Measurements from ENCODE around the gene PLXNA2. TPM values are rescaled to one million over a fixed set of nuclear protein-coding genes. Genes with fewer than 3 reads are reported as not detected.

Gene PLXNA2
- polyA plus RNA-seq, 4 donors: 10.0 to 20.0 (median 15.1) TPM

- DNase-seq (ENCODE audit: low read depth in 4 of 4, low spot score in 2 of 4): no peak
These were observed 94.2 kb downstream of the PLXNA2 start for GRCh38 chr1:208149776-208150514.

DNA sequence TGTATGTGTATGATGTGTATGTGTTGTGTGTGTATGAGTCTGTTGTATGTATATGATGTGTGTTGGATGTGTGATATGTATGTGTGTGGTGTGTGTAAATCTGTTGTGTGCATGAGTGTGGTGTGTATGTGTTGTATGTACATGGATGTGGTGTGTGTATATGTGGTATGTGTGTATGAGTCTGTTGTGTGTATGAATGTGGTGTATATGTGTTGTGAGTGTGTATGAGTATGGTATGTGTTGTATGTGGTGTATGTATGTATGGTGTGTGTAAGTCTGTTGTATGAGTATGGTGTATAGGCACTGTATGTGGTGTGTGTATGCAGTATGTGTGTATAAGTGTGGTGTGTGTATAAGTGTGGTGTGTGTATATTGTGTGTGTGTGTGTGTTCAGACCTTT is 95.0 kb downstream of the PLXNA2 start:
- DNase-seq (ENCODE audit: low read depth in 4 of 4, low spot score in 2 of 4): no peak

GRCh38 chr1:208148380-208148779 is 95.8 kb downstream of the PLXNA2 start:
- no peak for DNase-seq (ENCODE audit: low read depth in 4 of 4, low spot score in 2 of 4)

DNA sequence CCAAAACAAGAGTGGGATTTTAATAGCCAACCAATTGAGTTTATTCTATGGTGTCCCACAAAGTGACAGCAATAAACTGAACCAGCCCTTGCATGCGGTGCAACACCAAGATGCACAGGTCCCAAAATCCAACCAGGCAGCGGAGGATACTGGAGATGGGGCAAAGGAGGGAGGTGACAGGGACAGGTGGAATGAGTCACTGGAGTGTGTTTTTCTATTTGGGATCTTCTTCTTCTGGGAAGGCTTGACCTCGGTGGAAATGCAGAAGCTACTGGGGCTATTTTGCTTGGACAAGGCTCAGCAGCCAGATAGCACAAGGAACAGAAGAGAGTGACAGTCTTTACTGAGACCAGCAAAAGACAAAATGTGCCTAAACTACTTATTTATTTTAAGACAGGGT is 97.5 kb downstream of the PLXNA2 start:
- DNase-seq (ENCODE audit: low read depth in 4 of 4, low spot score in 2 of 4): no peak

DNA sequence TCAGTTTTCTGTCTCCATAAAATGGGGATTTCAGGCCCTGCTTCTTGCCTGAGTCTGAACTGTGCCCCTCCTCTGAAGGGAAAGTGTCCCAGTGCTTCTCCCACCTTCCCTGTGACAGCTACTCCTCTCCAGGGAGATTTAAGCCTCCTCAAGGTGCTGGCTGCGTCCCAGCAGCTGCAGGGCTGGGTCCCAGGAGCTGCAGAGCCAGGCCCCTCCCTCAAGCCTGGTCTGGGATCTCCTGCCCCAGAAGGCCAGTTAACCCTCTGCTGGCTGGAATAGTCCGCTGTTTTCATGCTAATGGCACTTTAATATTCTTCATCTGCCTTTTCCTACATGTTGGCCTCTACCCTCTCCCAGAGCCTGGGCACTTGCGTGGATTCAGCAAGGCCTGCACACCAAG is 99.0 kb downstream of the PLXNA2 start:
- no peak for DNase-seq (ENCODE audit: low read depth in 4 of 4, low spot score in 2 of 4)

DNA sequence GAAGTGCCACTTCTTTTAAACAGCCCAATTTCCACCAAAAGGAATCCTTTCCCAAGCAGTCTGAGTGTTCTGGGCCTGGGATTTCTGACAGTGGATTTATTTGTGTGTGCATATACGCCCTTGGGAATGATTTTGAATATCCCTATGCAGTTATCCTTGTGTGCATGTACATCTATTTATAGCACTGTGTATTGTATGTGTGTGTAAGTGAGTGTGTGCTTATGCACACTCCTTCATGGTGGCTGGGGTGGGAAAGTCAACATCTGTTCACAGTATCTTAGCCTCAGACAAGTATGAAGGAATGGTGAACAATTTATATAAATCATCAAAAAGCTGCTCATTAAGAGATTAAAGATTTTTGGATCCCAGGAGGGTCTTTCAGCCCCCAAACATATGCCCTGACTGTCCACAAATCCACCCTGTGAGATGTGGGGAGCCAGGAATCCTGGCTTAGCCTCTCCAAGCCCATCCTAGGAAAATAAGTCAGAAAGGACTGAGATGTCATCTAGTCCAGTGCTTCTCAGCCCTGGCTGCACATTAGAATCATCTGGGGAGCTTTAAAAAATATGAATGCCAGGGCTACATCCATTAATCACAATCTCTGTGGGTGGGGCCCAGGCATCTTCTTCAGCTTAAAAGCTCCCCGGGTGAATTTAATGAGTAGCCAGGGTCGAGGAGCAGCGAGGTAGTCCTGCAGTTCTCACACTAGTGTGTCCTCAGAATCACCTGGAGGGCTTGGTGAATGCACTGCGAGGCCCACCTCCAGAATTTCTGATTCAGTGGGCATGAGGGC is 101.4 kb downstream of the PLXNA2 start:
- no peak for DNase-seq (ENCODE audit: low read depth in 4 of 4, low spot score in 2 of 4)

DNA sequence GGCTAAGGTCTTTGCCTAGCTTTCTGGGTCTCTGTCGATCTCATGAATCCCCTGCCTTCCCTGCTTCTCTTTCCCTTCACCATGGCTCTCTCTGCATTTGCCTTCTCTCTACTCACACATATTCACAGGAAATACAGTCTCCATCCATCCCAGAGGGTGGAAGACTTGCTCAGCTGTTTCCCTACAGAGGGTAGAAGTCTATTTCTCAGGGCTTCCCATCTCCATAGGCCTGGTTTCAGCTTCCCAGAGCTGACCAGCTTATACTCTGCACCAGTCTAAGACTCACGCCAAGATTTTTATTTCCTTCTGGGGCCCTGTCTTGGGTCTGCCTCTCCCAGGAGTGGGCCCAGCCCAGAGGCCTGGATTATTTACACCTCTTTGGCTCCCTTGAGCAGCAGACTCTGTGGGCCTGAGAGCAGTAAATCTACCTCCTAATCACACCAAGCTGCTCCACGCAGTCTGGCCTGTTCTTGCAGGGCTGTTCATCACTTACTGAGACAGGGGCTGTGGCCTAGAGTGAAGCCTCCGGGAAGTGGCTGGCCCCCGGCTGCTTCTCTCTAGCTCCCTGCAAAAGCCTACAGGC is 102.5 kb downstream of the PLXNA2 start:
- DNase-seq (ENCODE audit: low read depth in 4 of 4, low spot score in 2 of 4): peak in 2 of 4 donors; percentile 56 to 70

DNA sequence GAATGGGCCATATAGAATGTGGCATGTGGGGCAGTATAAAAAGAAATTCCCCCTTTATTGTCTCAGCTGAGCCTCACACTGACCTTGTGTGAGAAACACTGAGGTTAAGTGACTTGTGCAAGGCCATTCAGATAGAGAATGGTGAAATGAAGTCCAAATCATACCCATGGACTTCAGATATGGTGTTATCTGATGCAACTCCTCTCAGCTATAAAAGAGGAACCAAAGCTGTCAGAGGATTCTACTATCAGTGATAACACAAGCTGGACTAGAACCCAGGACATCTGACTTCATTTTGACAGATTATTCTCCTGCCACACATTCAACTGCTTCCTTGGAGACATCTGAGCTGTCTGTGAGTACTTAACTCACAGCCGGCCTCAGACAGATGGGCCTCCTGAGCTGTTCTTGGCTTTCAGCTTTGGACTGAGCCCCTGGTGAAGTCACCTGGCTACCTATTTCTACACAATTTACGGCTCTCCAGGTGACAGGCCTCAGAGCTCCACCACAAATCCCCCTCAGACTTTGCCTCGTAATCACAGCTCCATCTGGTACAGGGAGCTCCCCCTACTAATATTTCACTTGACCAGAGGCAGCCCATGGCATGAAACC is 104.6 kb downstream of the PLXNA2 start:
- DNase-seq (ENCODE audit: low read depth in 4 of 4, low spot score in 2 of 4): no peak

- DNase-seq (ENCODE audit: low read depth in 4 of 4, low spot score in 2 of 4): no peak
These were observed 107.0 kb downstream of the PLXNA2 start for GRCh38 chr1:208137193-208137592.

GRCh38 chr1:208136459-208137182 is 107.6 kb downstream of the PLXNA2 start:
- no peak for DNase-seq (ENCODE audit: low read depth in 4 of 4, low spot score in 2 of 4)

- DNase-seq (ENCODE audit: low read depth in 4 of 4, low spot score in 2 of 4): no peak
These were observed 108.8 kb downstream of the PLXNA2 start for GRCh38 chr1:208135354-208135753.

DNA sequence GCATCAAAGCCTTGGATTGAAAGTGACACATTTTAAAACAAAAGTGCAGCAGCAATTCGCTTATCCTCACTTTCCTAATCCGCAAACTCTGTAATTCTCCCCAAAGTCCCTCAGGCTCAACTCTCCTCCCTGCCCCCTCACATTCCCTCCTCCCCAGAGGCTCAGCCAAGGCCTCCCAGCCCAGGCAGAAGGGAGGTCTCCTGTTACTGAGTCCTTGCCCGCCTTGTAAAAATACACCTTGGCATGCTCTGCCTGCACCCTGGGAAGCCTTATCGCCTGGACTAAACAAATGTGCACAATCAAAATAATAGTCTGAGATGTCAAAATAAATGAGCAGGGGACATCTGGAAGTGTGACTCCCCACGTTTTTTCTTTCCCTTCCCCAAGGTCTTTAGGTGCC is 109.7 kb downstream of the PLXNA2 start:
- no peak for DNase-seq (ENCODE audit: low read depth in 4 of 4, low spot score in 2 of 4)

GRCh38 chr1:208133355-208133754 is 110.8 kb downstream of the PLXNA2 start:
- DNase-seq (ENCODE audit: low read depth in 4 of 4, low spot score in 2 of 4): no peak

- DNase-seq (ENCODE audit: low read depth in 4 of 4, low spot score in 2 of 4): no peak
These were observed 111.8 kb downstream of the PLXNA2 start for GRCh38 chr1:208132287-208132882.

DNA sequence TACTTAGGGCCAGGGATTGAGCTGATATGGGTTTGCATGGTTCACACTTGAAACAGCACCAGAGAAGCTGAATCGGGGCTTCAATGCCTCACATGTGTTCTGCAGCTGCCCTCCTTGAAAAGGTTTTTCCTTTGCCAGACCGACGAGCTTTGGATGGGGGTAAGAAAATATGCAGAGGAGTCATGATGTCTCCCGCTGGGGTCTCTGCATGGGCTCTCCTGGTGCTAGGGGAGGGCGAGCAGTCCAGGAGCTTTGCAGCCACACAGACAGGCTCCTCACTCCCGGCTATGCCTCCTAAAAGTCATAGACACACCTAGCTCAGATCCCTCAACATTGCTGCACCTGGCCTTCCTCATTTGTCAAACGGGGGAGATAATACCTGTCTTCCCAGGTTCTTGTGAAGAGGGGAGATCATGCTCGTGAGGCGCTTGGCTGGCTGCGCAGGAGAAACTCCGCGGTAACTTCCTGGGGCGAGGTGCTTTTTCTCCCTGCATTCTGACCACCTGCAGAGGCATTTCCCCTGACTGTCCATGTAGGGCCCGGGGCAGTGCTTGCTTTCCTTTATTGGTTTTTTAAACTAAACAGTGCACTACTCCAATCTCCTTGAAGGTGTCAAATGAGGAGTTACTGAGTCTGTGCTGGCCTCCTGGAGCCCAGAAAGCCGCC is 112.4 kb downstream of the PLXNA2 start:
- no peak for DNase-seq (ENCODE audit: low read depth in 4 of 4, low spot score in 2 of 4)

DNA sequence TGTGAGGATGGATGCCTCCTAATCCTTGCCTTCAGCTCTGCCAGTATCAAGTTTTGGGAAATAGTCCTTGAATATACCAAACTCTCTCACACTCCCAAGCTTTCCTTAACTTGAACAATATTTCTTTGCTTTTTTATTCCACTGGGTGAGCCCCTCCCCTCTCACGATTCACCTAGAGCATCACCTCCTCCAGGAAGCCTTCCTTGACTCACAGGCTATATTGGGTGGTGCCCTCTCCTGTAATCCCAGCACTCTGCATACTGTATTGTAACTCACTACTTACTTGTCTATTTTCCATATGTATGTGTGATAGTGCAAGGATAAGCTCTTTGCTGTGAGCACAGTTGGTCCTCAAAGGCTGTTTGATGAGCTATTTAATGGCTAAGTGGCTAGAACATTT is 114.7 kb downstream of the PLXNA2 start:
- DNase-seq (ENCODE audit: low read depth in 4 of 4, low spot score in 2 of 4): no peak

DNA sequence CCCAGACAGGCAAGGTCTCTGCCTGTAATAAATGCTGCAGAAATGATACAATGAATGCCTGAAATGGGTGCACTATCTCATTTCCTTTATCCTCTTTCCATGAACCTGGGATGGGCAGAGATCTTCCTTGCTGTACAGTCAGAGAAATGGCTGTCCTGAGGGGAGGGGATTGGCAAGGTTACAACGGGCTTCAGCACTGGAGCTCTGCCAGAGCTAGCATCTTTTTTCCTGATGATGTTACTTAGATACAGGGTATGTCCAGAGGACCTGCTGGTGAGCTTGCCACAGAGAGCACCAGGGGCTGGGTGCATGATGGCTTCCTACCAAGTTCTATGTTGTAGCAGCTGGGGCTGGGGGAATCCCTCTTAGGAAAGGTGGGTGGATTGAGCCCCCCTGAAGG is 115.1 kb downstream of the PLXNA2 start:
- no peak for DNase-seq (ENCODE audit: low read depth in 4 of 4, low spot score in 2 of 4)

DNA sequence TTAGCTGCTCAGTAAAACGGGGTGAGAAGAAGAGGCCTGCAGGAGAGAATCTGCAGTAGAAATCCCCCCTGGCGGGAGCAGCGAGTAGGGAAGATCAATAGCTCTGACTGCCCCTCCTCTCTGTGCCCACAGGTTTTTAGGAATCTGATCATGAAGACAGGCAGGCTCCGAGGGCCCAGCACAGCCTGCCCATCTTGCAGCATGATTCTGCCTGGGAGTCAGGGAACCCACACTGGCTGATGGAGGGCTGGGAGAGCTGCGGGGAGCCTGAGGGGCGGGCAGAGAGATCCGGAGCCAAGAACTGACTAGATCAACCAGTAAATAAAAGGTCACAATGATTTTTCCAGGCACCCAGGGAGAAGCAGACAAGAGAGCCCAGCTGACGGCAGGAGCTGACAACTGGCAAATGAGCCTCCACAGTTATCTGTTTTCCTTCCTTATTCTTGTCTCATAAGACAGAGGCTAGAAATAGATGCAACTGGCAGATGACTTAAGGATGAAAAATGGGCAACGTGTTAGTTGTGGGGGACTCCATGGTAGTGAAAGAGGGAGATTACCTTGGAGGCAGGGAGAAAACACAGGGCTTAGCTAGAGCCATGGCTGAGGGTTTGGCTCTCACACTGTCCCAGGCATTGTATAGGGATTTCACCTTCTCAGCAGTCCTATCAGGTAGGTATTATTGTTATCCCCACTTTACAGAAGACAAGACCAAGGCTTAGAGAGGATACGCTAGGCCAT is 116.2 kb downstream of the PLXNA2 start:
- DNase-seq (ENCODE audit: low read depth in 4 of 4, low spot score in 2 of 4): no peak

DNA sequence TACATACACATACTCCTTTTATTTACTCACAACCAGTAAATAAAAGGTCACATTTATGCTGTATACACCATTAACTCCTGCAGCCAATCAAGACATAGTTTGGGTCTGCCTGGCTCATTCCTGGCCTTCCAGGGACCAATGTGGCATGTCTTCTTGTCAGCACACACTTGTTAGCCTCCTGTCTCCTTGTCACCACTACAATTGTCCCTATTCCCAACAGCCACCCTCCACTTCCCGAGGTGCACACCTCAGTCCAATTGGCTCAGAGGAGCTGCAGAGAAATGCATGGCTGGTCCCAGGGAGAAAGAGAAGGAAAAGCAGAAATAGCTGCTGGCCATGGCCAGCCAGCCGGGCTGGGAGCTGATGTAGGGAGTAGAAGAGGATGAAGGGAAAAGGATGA is 116.9 kb downstream of the PLXNA2 start:
- DNase-seq (ENCODE audit: low read depth in 4 of 4, low spot score in 2 of 4): no peak

All from left renal cortex interstitium (tissue), 4 donors.